Subcutaneous adipose tissue (tissue), 4 donors: ENCODE data around the gene FCRL2. TPM values are rescaled to one million over a fixed set of nuclear protein-coding genes. Genes with fewer than 3 reads are reported as not detected.

Experiments used
- CTCF ChIP-seq: fragments of 450-650 bp; IDR thresholded peaks from one replicate; pipeline ENCODE4 v1.5.1; 2016; ENCODE audit warnings: low read depth, mild to moderate bottlenecking, control low read depth, antibody characterized with exemption, moderate library complexity
- total RNA-seq, 4 donors: library from RNA; depleted of rRNA; stranded (reverse); fragments of >200 nt; gene quantifications; one replicate each; pipeline ENCODE4 v1.1.0, GENCODE V29; 2016

Gene FCRL2
- total RNA-seq, 4 donors from 2014 or later, result not detected

GRCh38 chr1:157700732-157701131 lies 76.2 kb downstream of the FCRL2 start, which contains the start of gene FCRL3:
TSS of gene FCRL3 (minus strand) at chr1:157700769. CDS start at chr1:157700489, 280 bp downstream.
- TF ChIP-seq CTCF, result no peak

GRCh38 chr1:157700305-157700704 lies 76.6 kb downstream of the FCRL2 start:
- no peak for TF ChIP-seq CTCF

- no peak for TF ChIP-seq CTCF
These were observed 79.0 kb downstream of the FCRL2 start for GRCh38 chr1:157697781-157698569.

- TF ChIP-seq CTCF, result no peak
These were observed 79.8 kb downstream of the FCRL2 start for GRCh38 chr1:157696966-157697628.

Other genes with a start within 250 kb of the FCRL2 start
- gene FCRL5, start 224.6 kb downstream of the FCRL2 start, total RNA-seq, result under 1 TPM in 2 of 4 donors, not detected in 2; under 0.01 to 0.34 TPM
- gene FCRL4, start 179.0 kb downstream of the FCRL2 start, total RNA-seq, result not detected
- 1 to 10 TPM in 1 of 4 donors, under 1 TPM in 1, not detected in 2; 0.44 to 1.9 TPM for gene FCRL3, start 76.4 kb downstream of the FCRL2 start, total RNA-seq
- 1 to 10 TPM in 1 of 4 donors, not detected in 3; 1.3 TPM for gene FCRL1, start 43.0 kb upstream of the FCRL2 start, total RNA-seq
- not detected for gene CD5L, start 64.7 kb upstream of the FCRL2 start, total RNA-seq
- 10 to 100 TPM; 45.2 to 61.6 (median 49.2) TPM for gene KIRREL1, start 216.5 kb upstream of the FCRL2 start, total RNA-seq